NCI-H2227 treated with DMSO at 0.1 percent for 48 hours (cell line): ENCODE measurements around the gene PGM2.

Experiments
- DNase-seq: peaks from one replicate; lab custom pipeline; 2025; lab: John Stamatoyannopoulos, UW

Gene PGM2

DNA sequence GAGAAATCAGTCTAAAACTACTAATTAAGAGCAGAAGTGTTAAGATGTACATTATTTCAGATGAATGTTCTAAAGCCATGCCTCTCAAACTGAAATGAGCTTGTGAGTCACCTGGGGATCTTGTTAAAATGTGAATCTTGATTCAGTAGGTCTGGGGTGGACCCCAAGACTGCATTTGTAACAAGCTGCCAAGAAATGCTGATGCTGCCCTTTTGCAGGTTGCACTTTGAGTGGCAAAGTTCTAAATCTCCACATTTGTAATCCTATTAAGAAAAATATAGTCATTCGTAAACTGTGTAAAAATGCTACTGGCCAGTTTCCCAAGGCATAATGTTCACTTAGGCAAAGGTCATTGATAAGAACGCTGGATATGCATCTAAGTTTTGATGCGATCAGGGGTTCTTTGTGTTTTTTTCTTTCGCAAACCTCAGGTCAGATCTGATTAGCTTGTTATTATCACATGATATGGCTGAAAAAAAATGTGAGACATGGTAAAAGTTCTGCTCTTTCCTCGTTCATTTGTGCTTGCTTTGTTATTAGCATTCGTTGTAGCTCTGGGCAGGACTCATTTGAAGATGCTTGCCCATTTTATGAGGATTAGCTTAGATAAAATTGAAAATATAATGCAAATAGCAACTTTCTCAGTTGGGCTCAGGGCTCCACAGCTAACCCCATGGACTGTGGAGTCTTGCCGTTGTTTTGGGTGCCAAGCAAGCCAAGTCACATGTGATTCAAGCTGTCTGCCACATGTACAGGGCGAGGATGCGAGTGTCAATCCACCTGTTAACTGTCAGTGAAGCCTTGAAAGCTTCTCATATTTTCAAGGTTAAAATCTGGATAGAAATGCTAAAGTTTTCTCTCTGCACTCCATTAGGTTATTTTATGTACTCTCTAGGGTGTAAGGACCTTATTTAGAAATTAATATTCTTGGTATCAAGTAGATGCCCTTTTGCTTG, 76.5 kb downstream of the PGM2 start:
- no peak for DNase-seq

DNA sequence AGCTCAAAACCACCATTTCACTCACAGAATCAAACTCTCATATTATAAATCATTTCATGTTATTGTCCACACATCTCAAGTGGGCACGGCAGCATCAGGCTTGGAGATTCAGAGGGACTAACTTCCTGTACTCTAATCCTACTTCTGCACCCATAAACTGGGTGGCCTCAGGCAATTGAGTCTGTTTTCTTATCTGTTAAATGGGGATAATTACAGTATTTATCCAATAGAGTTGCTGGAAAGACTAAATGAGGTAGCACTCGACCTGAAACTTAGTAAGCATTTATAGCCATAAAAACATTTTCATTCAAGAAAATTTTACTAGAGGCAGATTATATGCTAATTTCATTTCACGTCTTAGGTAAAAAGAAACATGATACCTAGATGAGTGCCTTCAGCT, 77.4 kb downstream of the PGM2 start:
- DNase-seq = no peak

DNA sequence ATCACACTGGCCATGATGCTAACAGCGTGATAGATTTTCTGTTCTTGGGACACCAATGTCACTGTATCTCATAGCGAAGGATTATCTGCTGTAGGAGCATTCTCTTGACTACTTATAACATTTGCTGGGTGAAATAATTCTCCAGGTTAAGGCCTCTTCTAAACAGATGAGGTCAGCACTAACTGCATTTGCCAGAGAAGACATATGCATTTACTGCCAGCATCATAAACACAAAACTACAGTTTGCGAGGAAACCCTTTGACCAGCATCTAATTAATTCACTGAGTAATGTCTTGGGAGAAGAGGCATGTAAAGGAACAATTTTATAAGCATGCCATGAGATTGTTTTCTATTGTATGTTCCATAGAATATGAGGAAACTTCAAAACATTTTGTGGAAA, 78.3 kb downstream of the PGM2 start:
- DNase-seq = no peak

DNA sequence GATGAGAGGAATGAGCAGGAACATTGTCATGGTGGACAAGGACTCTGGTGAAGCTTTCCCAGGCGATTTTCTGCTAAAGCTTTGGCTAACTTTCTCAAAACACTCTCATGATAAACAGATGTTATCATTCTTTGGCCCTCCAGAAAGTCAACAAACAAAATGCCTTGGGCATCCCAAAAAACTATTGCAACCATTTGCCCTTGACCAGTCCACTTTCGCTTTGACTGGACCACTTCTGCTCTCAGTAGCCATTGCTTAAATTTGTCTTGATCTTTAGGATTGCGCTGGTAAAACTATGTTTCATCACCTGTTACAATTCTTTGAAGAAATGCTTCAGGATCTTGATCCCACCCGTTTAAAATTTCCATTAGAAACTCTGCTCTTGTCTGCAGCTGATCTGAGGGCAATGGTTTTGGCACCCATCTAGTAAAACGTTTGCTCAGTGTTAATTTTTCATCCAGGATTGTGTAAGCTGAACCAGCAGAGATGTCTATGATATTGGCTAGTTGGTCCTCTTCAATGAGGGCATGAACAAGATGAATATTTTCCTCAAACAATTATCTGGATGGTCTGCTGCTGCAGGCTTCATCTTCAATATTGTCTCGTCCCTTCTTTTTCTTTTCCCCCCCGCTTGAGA, 79.2 kb downstream of the PGM2 start:
- no peak for DNase-seq

DNA sequence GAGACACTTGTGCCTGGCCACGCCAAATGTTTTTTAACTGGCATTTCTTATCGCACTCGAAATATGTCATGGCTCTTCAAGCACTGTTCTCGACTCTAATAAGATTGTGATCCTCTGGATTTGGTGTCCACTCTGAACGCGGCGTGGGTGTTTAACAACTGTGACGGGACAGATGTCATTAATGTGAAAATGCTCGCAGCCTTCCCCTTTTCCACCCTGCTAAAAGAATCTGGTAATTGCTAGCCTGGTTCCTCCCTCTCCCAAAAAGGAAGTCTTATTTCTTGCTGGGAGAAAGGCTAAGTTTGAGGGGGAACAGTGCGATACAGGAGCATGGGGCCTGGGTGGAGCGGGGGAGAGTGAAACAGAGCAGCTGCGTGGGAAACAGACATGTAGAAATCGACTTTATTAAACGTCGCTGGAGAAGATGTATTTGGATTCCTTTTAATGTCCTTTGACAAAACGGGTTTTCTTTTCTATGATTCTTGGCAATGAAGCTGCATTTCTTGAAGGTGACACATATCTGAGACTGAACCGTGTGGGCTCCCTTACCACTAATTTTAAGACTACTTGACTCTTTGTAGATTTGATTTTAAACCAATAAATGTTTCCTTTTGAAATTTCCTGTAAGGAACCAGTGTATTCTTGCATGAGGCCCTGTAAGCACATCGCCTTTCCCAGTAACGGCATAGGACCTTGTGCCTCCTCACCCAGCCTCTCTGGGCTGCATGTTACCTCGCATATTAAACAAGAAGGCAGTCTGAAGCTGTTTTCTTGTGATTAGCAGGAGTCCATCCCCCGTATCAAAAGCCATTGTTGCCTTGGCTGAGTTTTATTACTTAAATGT, 82.2 kb downstream of the PGM2 start:
- DNase-seq = no peak

DNA sequence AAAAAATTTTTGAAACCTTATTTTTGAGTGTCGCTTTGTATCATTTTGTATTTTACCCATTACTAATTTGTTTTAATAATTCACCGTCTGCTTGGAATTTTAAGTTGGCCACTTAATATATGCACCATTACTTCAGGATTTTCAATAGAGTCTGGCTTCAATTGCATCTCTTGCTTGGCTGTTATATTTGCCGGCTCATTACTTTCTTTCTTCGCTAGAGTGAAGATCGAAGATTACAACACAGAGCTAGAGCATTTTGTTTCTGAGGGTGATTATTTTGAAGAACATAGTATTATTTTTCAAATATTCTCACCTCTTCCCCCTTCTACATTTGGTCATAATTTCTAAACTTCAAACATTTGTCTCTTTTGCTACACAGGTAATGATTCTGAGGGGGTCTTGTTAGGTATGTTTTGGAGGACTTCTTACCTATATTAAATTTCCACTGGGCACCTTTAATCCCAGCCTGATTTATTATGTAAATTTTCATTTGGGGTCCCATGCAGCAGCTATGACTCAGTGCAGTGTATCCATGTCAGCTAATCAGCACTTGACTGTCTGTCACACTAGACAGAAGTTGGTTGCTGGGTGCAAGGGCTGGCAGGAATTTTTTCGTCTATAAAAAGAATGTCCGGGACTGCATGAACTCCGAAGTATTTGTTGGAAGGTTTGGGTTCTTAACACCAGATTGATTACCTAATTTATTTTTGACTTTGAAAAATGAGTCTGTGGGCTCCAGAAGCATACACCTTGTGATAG, 83.0 kb downstream of the PGM2 start:
- DNase-seq = no peak

DNA sequence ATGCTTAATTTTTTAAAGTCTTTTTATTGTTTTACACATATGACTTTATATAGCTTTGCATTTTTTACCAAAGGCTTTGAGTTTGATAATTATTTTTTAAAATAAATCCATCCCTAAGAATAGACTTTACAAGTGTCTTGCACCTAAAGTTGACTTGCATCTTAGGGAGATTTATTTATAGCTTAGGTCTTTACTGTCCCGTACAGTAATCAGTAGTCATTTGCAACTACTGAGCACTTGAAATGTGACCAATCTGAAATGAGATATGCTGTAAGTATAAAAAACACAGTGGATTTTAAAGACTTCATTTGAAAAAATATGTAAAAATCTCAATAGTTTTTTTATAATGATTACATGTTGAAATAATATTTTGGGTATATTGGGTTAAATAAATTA, 83.6 kb downstream of the PGM2 start:
- no peak for DNase-seq
